ENCODE measurements around the gene KRTAP4-9.

DNA sequence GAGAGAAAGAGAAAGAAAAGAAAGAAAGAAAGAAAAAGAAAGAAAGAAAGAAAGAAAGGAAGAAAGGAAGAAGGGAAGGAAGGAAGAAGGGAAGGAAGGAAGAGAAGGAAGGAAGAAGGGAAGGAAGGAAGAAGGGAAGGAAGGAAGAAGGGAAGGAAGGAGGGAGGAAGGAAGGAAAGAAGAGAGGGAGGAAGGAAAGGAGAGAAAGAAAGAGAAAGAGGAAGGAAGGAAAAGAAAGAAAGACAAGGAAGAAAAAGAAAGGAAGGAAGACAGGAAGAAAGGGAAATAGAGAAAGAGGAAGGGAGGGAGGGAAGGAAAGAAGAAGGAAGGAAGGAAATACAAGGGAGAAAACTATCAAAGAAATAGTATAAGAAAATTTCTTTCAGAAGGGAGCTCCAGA is 28.4 kb upstream of the KRTAP4-9 start:
- no peak for TF ChIP-seq ARNTL (CRISPR knock-in tag; IDR thresholded peaks at IDR 0.05; ENCODE audit: borderline replicate concordance, low read depth)
- TF ChIP-seq ZFP30 (CRISPR knock-in tag; IDR thresholded peaks at IDR 0.05): no peak
- TF ChIP-seq, protein P1, sequence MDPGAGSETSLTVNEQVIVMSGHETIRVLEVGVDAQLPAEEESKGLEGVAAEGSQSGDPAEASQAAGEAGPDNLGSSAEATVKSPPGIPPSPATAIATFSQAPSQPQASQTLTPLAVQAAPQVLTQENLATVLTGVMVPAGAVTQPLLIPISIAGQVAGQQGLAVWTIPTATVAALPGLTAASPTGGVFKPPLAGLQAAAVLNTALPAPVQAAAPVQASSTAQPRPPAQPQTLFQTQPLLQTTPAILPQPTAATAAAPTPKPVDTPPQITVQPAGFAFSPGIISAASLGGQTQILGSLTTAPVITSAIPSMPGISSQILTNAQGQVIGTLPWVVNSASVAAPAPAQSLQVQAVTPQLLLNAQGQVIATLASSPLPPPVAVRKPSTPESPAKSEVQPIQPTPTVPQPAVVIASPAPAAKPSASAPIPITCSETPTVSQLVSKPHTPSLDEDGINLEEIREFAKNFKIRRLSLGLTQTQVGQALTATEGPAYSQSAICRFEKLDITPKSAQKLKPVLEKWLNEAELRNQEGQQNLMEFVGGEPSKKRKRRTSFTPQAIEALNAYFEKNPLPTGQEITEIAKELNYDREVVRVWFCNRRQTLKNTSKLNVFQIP (CRISPR knock-in tag; IDR thresholded peaks at IDR 0.05; ENCODE audit: borderline replicate concordance, low read depth): no peak
- TF ChIP-seq BACH2 (CRISPR knock-in tag; IDR thresholded peaks at IDR 0.05; ENCODE audit: borderline replicate concordance): no peak
- TF ChIP-seq RARB (CRISPR knock-in tag; IDR thresholded peaks at IDR 0.05): no peak
- TF ChIP-seq, protein P2, sequence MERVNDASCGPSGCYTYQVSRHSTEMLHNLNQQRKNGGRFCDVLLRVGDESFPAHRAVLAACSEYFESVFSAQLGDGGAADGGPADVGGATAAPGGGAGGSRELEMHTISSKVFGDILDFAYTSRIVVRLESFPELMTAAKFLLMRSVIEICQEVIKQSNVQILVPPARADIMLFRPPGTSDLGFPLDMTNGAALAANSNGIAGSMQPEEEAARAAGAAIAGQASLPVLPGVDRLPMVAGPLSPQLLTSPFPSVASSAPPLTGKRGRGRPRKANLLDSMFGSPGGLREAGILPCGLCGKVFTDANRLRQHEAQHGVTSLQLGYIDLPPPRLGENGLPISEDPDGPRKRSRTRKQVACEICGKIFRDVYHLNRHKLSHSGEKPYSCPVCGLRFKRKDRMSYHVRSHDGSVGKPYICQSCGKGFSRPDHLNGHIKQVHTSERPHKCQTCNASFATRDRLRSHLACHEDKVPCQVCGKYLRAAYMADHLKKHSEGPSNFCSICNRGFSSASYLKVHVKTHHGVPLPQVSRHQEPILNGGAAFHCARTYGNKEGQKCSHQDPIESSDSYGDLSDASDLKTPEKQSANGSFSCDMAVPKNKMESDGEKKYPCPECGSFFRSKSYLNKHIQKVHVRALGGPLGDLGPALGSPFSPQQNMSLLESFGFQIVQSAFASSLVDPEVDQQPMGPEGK (CRISPR knock-in tag; IDR thresholded peaks at IDR 0.05; ENCODE audit: borderline replicate concordance): no peak
- no peak for TF ChIP-seq GLIS3 (CRISPR knock-in tag; IDR thresholded peaks at IDR 0.05)
